H1 (cell line): ENCODE measurements around the gene MEMO1. TPM values are rescaled to one million over a fixed set of nuclear protein-coding genes. Genes with fewer than 3 reads are reported as not detected.

Experiments used
- CTCF ChIA-PET: fragments of 300-600 bp; sonication (Branson Sonifier 250); formaldehyde crosslinking; loops from one replicate; lab custom pipeline; 2021; ENCODE audit not compliant: partially characterized antibody; lab: Charles Lee
- POLR2A ChIA-PET: fragments of 300-600 bp; sonication (Branson Sonifier 250); formaldehyde crosslinking; loops from one replicate; lab custom pipeline; 2021; ENCODE audit warnings: inconsistent platforms; ENCODE audit not compliant: partially characterized antibody; lab: Charles Lee
- DNase-seq, 2 experiments: peaks; one replicate each; pipeline versions ENCODE4 v3.0.0 to v3.0.0-alpha.2; 2010 to 2022; ENCODE audit warnings: low spot score in 2 of 2, low read depth in 1 of 2, mixed read lengths in 1 of 2
- FAIRE-seq: peaks from 2 replicates; lab custom pipeline; 2011; peaks lifted over from hg19 to GRCh38; lab: Jason Lieb, UNC
- H2AFZ ChIP-seq: 2 replicates; pipeline ENCODE4 v1.8.1; 2012; ENCODE audit warnings: low read length, inconsistent platforms
- H2AK5ac ChIP-seq: 2 replicates; pipeline ENCODE4 v1.6.1; 2013; ENCODE audit warnings: low read depth, low read length
- H2BK120ac ChIP-seq: replicated peaks from 2 replicates; pipeline ENCODE3; 2013; ENCODE audit warnings: low read depth, low read length, inconsistent platforms
- H2BK12ac ChIP-seq: 2 replicates; pipeline ENCODE4 v1.6.1; 2013; ENCODE audit warnings: low read depth, low read length
- H2BK15ac ChIP-seq: 2 replicates; pipeline ENCODE4 v1.6.1; 2013; ENCODE audit warnings: low read length
- H2BK20ac ChIP-seq: 2 replicates; pipeline ENCODE4 v1.6.1; 2013; ENCODE audit warnings: low read length
- H2BK5ac ChIP-seq: 2 replicates; pipeline ENCODE4 v1.6.1; 2013; ENCODE audit warnings: low read depth, low read length
- H3K14ac ChIP-seq: 2 replicates; pipeline ENCODE4 v1.6.1; 2013; ENCODE audit warnings: inconsistent platforms; ENCODE audit not compliant: insufficient read length
- H3K18ac ChIP-seq: 2 replicates; pipeline ENCODE4 v1.6.1; 2013; ENCODE audit warnings: low read length; ENCODE audit errors: extremely low read depth
- H3K23ac ChIP-seq: 2 replicates; pipeline ENCODE4 v1.6.1; 2013; ENCODE audit warnings: inconsistent platforms; ENCODE audit not compliant: insufficient read length
- H3K23me2 ChIP-seq: 2 replicates; pipeline ENCODE4 v1.6.1; 2013; ENCODE audit warnings: low read depth, low read length
- H3K27ac ChIP-seq: 2 replicates; pipeline ENCODE4 v1.6.1; 2011; ENCODE audit warnings: low read depth, low read length, inconsistent platforms
- H3K27me3 ChIP-seq, 4 experiments: replicated peaks in 1 of 4; 1 replicate in 1 of 4; 2 replicates in 3 of 4; pipeline versions ENCODE4 v1.6.1 to v1.8.1; 2011 to 2013; ENCODE audit warnings: low read length in 3 of 4, mild to moderate bottlenecking in 3 of 4, inconsistent platforms in 2 of 4, mixed read lengths in 2 of 4, moderate library complexity in 1 of 4; ENCODE audit not compliant: control insufficient read depth in 3 of 4, insufficient read depth in 3 of 4; ENCODE audit errors: extremely low read depth in 1 of 4
- H3K36me3 ChIP-seq, 4 experiments: 2 replicates each; pipeline versions ENCODE4 v1.6.1 to v1.8.1; 2011 to 2013; ENCODE audit warnings: mild to moderate bottlenecking in 4 of 4, low read length in 3 of 4, moderate library complexity in 2 of 4, control low read depth in 1 of 4, inconsistent platforms in 1 of 4; ENCODE audit not compliant: insufficient read depth in 4 of 4, control insufficient read depth in 2 of 4
- H3K4ac ChIP-seq: replicated peaks from 2 replicates; pipeline ENCODE3; 2013; ENCODE audit warnings: low read length, low read depth, mixed read lengths, inconsistent platforms; ENCODE audit not compliant: insufficient read length
- H3K4me1 ChIP-seq, 4 experiments: replicated peaks in 1 of 4; 1 replicate in 1 of 4; 2 replicates in 3 of 4; pipeline versions ENCODE4 v1.6.1 to v1.8.1; 2011 to 2013; ENCODE audit warnings: low read length in 3 of 4, inconsistent platforms in 2 of 4, mixed read lengths in 1 of 4; ENCODE audit not compliant: insufficient read depth in 4 of 4, control insufficient read depth in 3 of 4
- H3K4me2 ChIP-seq, 2 experiments: 2 replicates each; pipeline versions ENCODE4 v1.6.1 to v1.8.1; 2011 to 2013; ENCODE audit warnings: low read depth in 2 of 2, low read length in 2 of 2, control low read depth in 1 of 2, inconsistent platforms in 1 of 2, mild to moderate bottlenecking in 1 of 2; ENCODE audit not compliant: insufficient read depth in 1 of 2
- H3K4me3 ChIP-seq, 4 experiments: fragments of 200-600, 300-600 bp in 1 of 4; sonication (generic), shearing (Covaris generic), sonication (Bioruptor Twin) in 1 of 4; 2 replicates each; pipeline versions ENCODE4 v1.5.1 to v1.8.1; 2011 to 2016; ENCODE audit warnings: low read length in 4 of 4, low read depth in 3 of 4, control low read depth in 2 of 4, inconsistent platforms in 2 of 4, mild to moderate bottlenecking in 2 of 4, mixed read lengths in 1 of 4, moderate library complexity in 1 of 4; ENCODE audit not compliant: insufficient read depth in 2 of 4; ENCODE audit errors: extremely low read depth in 1 of 4
- H3K56ac ChIP-seq: replicated peaks from 2 replicates; pipeline ENCODE3; 2013; ENCODE audit warnings: low read depth, mild to moderate bottlenecking, mixed read lengths, low read length, inconsistent platforms; ENCODE audit not compliant: insufficient read length
- H3K79me1 ChIP-seq: 2 replicates; pipeline ENCODE4 v1.6.1; 2013; ENCODE audit warnings: low read depth, low read length, control low read depth
- H3K79me2 ChIP-seq, 2 experiments: 2 replicates each; pipeline versions ENCODE4 v1.6.1 to v1.8.1; 2012 to 2013; ENCODE audit warnings: low read length in 2 of 2, mild to moderate bottlenecking in 2 of 2, inconsistent platforms in 1 of 2; ENCODE audit not compliant: insufficient read depth in 2 of 2, control insufficient read depth in 1 of 2
- H3K9ac ChIP-seq, 4 experiments: replicated peaks in 1 of 4; 1 replicate in 1 of 4; 2 replicates in 3 of 4; pipeline versions ENCODE4 v1.6.1 to v1.8.1; 2011 to 2013; ENCODE audit warnings: low read depth in 3 of 4, low read length in 3 of 4, control low read depth in 2 of 4, mild to moderate bottlenecking in 2 of 4, moderate library complexity in 2 of 4, inconsistent platforms in 1 of 4; ENCODE audit errors: extremely low read depth in 1 of 4
- H3K9me3 ChIP-seq, 2 experiments: 2 replicates each; pipeline versions ENCODE4 v1.6.1 to v1.8.1; 2012 to 2013; ENCODE audit warnings: mild to moderate bottlenecking in 2 of 2, moderate library complexity in 2 of 2, control low read depth in 1 of 2, inconsistent platforms in 1 of 2, low read depth in 1 of 2, low read length in 1 of 2, mixed read lengths in 1 of 2; ENCODE audit not compliant: insufficient read depth in 2 of 2
- H4K20me1 ChIP-seq, 2 experiments: replicated peaks in 1 of 2; 2 replicates each; pipeline versions ENCODE3 to v1.8.1; 2011 to 2013; ENCODE audit warnings: inconsistent platforms in 2 of 2, low read length in 2 of 2, mild to moderate bottlenecking in 1 of 2; ENCODE audit not compliant: insufficient read depth in 2 of 2, control insufficient read depth in 1 of 2
- H4K5ac ChIP-seq: 2 replicates; pipeline ENCODE4 v1.6.1; 2013; ENCODE audit warnings: low read length, low read depth, mixed read lengths, inconsistent platforms; ENCODE audit not compliant: insufficient read length
- H4K8ac ChIP-seq: 2 replicates; pipeline ENCODE4 v1.8.0; 2013; ENCODE audit warnings: mild to moderate bottlenecking, moderate library complexity, low read length, inconsistent platforms; ENCODE audit not compliant: insufficient read depth; ENCODE audit errors: extremely low read depth
- H4K91ac ChIP-seq: replicated peaks from 2 replicates; pipeline ENCODE3; 2013; ENCODE audit warnings: low read length, mixed read lengths, inconsistent platforms; ENCODE audit not compliant: insufficient read length
- BACH1 ChIP-seq: IDR thresholded peaks from 2 replicates; pipeline ENCODE4 v1.6.1; 2012; ENCODE audit warnings: low read length, improper control_type of control experiment
- KDM4A ChIP-seq: IDR thresholded peaks from one replicate; pipeline ENCODE4 v1.7.1; 2012; ENCODE audit warnings: low read depth, mild to moderate bottlenecking, moderate library complexity, low read length, inconsistent platforms; ENCODE audit not compliant: severe bottlenecking
- RBBP5 ChIP-seq: IDR thresholded peaks from 2 replicates; pipeline ENCODE4 v1.7.1; 2012; ENCODE audit warnings: low read depth, mild to moderate bottlenecking, inconsistent platforms, low read length, moderate library complexity, borderline replicate concordance
- SIX5 ChIP-seq: IDR thresholded peaks from 2 replicates; pipeline ENCODE4 v1.6.1; 2011; ENCODE audit warnings: mild to moderate bottlenecking, low read depth, low read length
- TAF7 ChIP-seq: optimal IDR thresholded peaks from 2 replicates; pipeline ENCODE3; 2011; ENCODE audit warnings: low read depth, mild to moderate bottlenecking, inconsistent platforms, low read length, moderate library complexity, borderline replicate concordance
- WGBS, 2 experiments: shearing (Covaris generic) in 1 of 2; methylation state at CpG; one replicate each; pipeline versions ENCODE4 v1.1.6 to v1.1.7; 2013 to 2015; ENCODE audit warnings: low lambda C conversion rate in 2 of 2, mixed read lengths in 2 of 2, inconsistent platforms in 1 of 2, low coverage in 1 of 2, missing lambda C conversion rate in 1 of 2; ENCODE audit not compliant: insufficient replicate concordance in 2 of 2, insufficient coverage in 1 of 2, insufficient read length in 1 of 2; ENCODE audit errors: extremely low coverage in 1 of 2, missing lambda C conversion rate in 1 of 2; 5-methylcytosine and 5-hydroxymethylcytosine counted together
- polyA plus RNA-seq, 7 experiments: library from polyadenylated mRNA; depleted of rRNA in 3 of 7; stranded (reverse) in 5 of 7; unstranded in 2 of 7; fragments of >200 nt in 5 of 7; fragments of 200-250 nt in 2 of 7; gene quantifications; 1 replicate in 5 of 7; 2 replicates in 1 of 7; 4 replicates in 1 of 7; pipeline versions ENCODE4 v1.2.1 to v1.2.3, GENCODE V29; 2011 to 2013; ENCODE audit warnings: missing spikeins in 2 of 7, mixed read lengths in 2 of 7
- total RNA-seq: library from RNA; stranded (reverse); fragmentation: NEBNext Ultra II Directional; extraction: Animal tissue kit (Norgen Biotek cat#: 25700); gene quantifications from 2 replicates; pipeline ENCODE4 v1.2.1, GENCODE V29; 2021

The MEMO1 gene
- total and polyA plus RNA-seq, 2 of the 8 experiments (the other 6 are each of a cell fraction or from before 2014, with no cell fraction given): 26.9 to 54.7 TPM

GRCh38 chr2:31946838-31947237, 64.0 kb downstream of the MEMO1 start:
- Histone ChIP-seq H3K79me1 (peaks cover 6% of the 10 kb centered on the region; the same call in 1 of the 2 replicates), H3K4me3 (no peak overlapping the region), H4K91ac (no peak overlapping the region), H4K5ac (no peak overlapping the region), H2BK120ac (no peak overlapping the region), H3K4ac (no peak overlapping the region), H2AFZ (no peak overlapping the region), H3K9ac (no peak overlapping the region), H3K36me3 (peaks cover 0 to 6% (median 0%) of the 10 kb centered on the region in 4 experiments; a peak in 2 of 8 replicates), H3K23ac (no peak overlapping the region), H3K18ac (no peak overlapping the region), H3K27me3 (peaks cover 0 to 1% (median 0%) of the 10 kb centered on the region in 4 experiments; a peak in 1 of 7 replicates), H3K79me2 (peaks cover 0 to 70% of the 10 kb centered on the region in 2 experiments; a peak in 3 of 4 replicates), H3K56ac (no peak overlapping the region), H3K27ac (no peak overlapping the region), H3K4me1 (peaks cover 0 to 4% (median 2%) of the 10 kb centered on the region in 4 experiments; a peak in 1 of 7 replicates), H3K4me2 (no peak overlapping the region), H3K23me2 (no peaks in the 10 kb centered on the region; the same call in 1 of the 2 replicates), H2BK20ac (no peak overlapping the region), H4K8ac (no peak overlapping the region), H3K9me3 (no peaks in the 10 kb centered on the region), H2BK5ac (no peak overlapping the region), H4K20me1 (peaks cover 0 to 2% of the 10 kb centered on the region in 2 experiments), H3K14ac (no peak overlapping the region), H2BK12ac (no peak overlapping the region), H2AK5ac (no peak overlapping the region), H2BK15ac (no peak overlapping the region)
- CTCF ChIA-PET: no interaction called here
- WGBS, 2 experiments: 84% methylated on average over 4 of the region's 4 CpGs; no CpG with 5 or more reads in 1 of the 2 experiments
- TF ChIP-seq KDM4A: no peak
- no peak for TF ChIP-seq RBBP5
- no peak for TF ChIP-seq TAF7
- TF ChIP-seq SIX5: no peak
- no peak for TF ChIP-seq BACH1
- POLR2A ChIA-PET: no interaction called here
- DNase-seq (no peak), FAIRE-seq (no peak)
